ENCODE results near the gene PCDH9.

DNA sequence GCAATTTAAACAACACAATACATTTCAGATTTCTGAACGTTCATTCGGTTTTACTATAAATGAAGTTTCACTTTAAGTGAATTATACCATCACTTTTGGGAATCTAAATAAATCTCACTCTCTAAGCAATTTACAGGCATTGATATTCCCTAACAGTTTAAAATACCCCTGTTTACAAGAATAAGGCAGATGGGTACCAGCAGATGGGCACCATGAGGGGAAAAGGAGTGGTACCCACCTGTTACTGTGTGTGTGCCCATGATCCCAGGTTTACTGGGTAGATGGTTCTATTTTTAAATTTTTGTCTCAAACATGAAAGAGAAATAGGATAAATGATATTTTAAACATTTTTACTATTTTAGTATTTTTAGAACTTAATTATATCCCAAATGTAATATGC lies 212.9 kb downstream of the PCDH9 start:
- no peak for TF ChIP-seq POLR2A (IDR thresholded peaks at IDR 0.05)
- TF ChIP-seq, protein P1, sequence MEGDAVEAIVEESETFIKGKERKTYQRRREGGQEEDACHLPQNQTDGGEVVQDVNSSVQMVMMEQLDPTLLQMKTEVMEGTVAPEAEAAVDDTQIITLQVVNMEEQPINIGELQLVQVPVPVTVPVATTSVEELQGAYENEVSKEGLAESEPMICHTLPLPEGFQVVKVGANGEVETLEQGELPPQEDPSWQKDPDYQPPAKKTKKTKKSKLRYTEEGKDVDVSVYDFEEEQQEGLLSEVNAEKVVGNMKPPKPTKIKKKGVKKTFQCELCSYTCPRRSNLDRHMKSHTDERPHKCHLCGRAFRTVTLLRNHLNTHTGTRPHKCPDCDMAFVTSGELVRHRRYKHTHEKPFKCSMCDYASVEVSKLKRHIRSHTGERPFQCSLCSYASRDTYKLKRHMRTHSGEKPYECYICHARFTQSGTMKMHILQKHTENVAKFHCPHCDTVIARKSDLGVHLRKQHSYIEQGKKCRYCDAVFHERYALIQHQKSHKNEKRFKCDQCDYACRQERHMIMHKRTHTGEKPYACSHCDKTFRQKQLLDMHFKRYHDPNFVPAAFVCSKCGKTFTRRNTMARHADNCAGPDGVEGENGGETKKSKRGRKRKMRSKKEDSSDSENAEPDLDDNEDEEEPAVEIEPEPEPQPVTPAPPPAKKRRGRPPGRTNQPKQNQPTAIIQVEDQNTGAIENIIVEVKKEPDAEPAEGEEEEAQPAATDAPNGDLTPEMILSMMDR (IDR thresholded peaks at IDR 0.05), result no peak

Data from Peyer's patch (tissue), 4 donors.